K562 (cell line): ENCODE data around the gene CSF1. TPM values are rescaled to one million over a fixed set of nuclear protein-coding genes. Genes with fewer than 3 reads are reported as not detected.

Experiments used
- CBX3 ChIP-seq, 2 experiments: IDR thresholded peaks; 1 replicate in 1 of 2; 2 replicates in 1 of 2; pipeline ENCODE4 v1.6.1; 2012; ENCODE audit warnings: inconsistent platforms in 2 of 2, low read length in 2 of 2, borderline replicate concordance in 1 of 2, control low read depth in 1 of 2
- CTBP1 ChIP-seq: fragments of 450-650 bp; IDR thresholded peaks from 2 replicates; pipeline ENCODE4 v1.6.1; 2016; ENCODE audit warnings: borderline replicate concordance
- CTCFL ChIP-seq: IDR thresholded peaks from 2 replicates; pipeline ENCODE4 v1.6.1; 2011; ENCODE audit warnings: borderline replicate concordance, low read depth, mild to moderate bottlenecking, moderate library complexity, low read length; ENCODE audit not compliant: insufficient read depth, poor library complexity, severe bottlenecking
- E2F4 ChIP-seq: sonication (generic); formaldehyde crosslinking; IDR thresholded peaks from 2 replicates; pipeline ENCODE4 v1.8.0; 2022; ENCODE audit warnings: mild to moderate bottlenecking, low read depth, missing genetic modification reagents
- ETV1 ChIP-seq: fragments of 450-650 bp; conservative IDR thresholded peaks from 2 replicates; pipeline ENCODE4 v1.6.1; 2016; ENCODE audit warnings: missing genetic modification characterization, control low read depth, low read depth, missing compliant biosample characterization
- FIP1L1 ChIP-seq: fragments of 200-400 bp; formaldehyde crosslinking; IDR thresholded peaks from 2 replicates; pipeline ENCODE4 v1.6.1; 2018; ENCODE audit warnings: mild to moderate bottlenecking, low read depth, low read length; ENCODE audit not compliant: poor library complexity, severe bottlenecking
- FOXJ2 ChIP-seq: fragments of 200-800 bp; sonication (Bioruptor generic); IDR thresholded peaks from 2 replicates; pipeline ENCODE4 v1.6.1; 2016; ENCODE audit warnings: missing genetic modification characterization, missing compliant biosample characterization
- NBN ChIP-seq: fragments of 450-650 bp; IDR thresholded peaks from 2 replicates; pipeline ENCODE4 v1.6.1; 2016; ENCODE audit warnings: low read depth, mild to moderate bottlenecking
- PML ChIP-seq: IDR thresholded peaks from 2 replicates; pipeline ENCODE4 v1.6.1; 2012; ENCODE audit warnings: low read length, inconsistent platforms
- PRDM10 ChIP-seq: fragments of 450-650 bp; IDR thresholded peaks from 2 replicates; pipeline ENCODE4 v1.6.1; 2018; ENCODE audit not compliant: partially characterized antibody
- RFX7 ChIP-seq: fragments of 250-450 bp; sonication (Bioruptor Pico); IDR thresholded peaks from 2 replicates; pipeline ENCODE4 v1.5.1; 2021; ENCODE audit warnings: mild to moderate bottlenecking
- ZBTB5 ChIP-seq: fragments of 450-650 bp; IDR thresholded peaks from 2 replicates; pipeline ENCODE4 v1.6.1; 2017; ENCODE audit warnings: antibody characterized with exemption
- ZBTB7A ChIP-seq: IDR thresholded peaks from 2 replicates; pipeline ENCODE4 v1.6.1; 2011; ENCODE audit warnings: low read depth, mild to moderate bottlenecking, low read length, moderate library complexity, borderline replicate concordance; ENCODE audit not compliant: control insufficient read depth
- polyA plus RNA-seq, 8 experiments: library from polyadenylated mRNA; depleted of rRNA in 4 of 8; stranded (reverse) in 5 of 8; unstranded in 3 of 8; fragments of >200 nt; fragmentation: Nextera tagmentation in 2 of 8; fragmentation: Illumina TruSeq in 1 of 8; extraction: Ambion mirVana in 2 of 8; extraction: Trizol in 1 of 8; gene quantifications; 2 replicates each; pipeline versions ENCODE4 v1.2.1 to v1.2.3, GENCODE V29; 2011 to 2014; ENCODE audit warnings: inconsistent platforms in 1 of 8, missing spikeins in 1 of 8
- total RNA-seq, 7 experiments: library from RNA; depleted of rRNA in 6 of 7; stranded (reverse); fragments of >200 nt in 6 of 7; fragmentation: Illumina TruSeq in 2 of 7; extraction: Trizol in 2 of 7; gene quantifications; 2 replicates each; pipeline versions ENCODE4 v1.2.1 to v1.2.3, GENCODE V29; 2011 to 2021; ENCODE audit warnings: low replicate concordance in 1 of 7
- TF ChIP-seq, protein P1 (sequence below): IDR thresholded peaks from 2 replicates; pipeline ENCODE4 v1.6.1; 2011; ENCODE audit not compliant: insufficient read length; ENCODE audit errors: extremely low read depth

Gene CSF1
- total and polyA plus RNA-seq, 9 of the 15 experiments (the other 6 are each of a cell fraction or from before 2014, with no cell fraction given), result 0.18 to 11.8 (median 2.8) TPM

DNA sequence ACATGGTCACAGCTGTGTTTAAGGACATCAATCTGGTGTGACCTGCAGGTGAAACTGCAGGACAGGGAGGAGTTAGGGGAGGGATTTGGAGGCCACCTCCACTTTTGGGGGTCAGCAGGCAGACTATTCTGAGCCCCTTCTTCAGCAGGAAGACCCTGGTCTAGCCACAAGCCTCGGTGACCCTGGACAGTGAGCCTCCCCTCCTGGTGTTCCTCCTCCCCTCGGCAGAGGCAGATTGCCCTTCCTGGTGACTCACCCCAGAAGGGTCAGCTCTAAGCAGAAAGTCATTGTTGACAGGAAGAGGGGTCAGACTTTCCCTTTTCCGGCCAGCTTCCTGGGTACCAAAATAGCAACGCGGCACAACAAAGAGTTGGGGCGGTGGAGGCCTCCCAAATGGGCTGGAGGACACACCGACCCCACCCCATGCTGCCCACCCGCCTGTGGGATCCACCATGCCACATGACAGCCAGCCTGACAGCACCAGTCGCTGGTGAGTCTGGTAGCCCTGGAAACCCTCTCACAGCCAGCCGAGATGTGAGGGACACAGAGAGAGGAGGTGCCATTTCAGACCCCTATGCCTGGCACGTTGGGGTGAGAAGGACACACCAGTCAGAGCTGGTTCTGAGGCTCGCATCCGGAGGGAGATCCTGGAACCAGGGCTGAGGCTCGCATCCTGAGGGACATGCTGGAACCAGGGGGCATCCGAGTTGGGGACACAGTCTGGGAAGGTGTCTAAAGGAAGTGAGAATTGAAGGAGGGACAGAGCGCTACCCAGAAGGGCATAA is 14.7 kb upstream of the CSF1 start (continued):
- TF ChIP-seq ZBTB5 (no peak), FOXJ2 (tag) (peak; percentile 98), CBX3 (IDR thresholded peaks at IDR 0.05; ENCODE audit: borderline replicate concordance in 1 of 2, low read length in 2 of 2) (peak in 1 of 2 experiments; percentile 30; a peak in 1 of 3 replicates), FIP1L1 (no peak), CTCFL (no peak), NBN (peak; percentile 70; the same call in 1 of the 2 replicates), RFX7 (no peak), PRDM10 (peak; percentile 89), E2F4 (CRISPR knock-in tag) (no peak), CTBP1 (peak; percentile 88), ZBTB7A (peak; percentile 92), PML (no peak), ETV1 (tag) (peak; percentile 99)
- TF ChIP-seq, protein P1, sequence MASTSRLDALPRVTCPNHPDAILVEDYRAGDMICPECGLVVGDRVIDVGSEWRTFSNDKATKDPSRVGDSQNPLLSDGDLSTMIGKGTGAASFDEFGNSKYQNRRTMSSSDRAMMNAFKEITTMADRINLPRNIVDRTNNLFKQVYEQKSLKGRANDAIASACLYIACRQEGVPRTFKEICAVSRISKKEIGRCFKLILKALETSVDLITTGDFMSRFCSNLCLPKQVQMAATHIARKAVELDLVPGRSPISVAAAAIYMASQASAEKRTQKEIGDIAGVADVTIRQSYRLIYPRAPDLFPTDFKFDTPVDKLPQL, result no peak
